HUES64 (cell line): Measurements from ENCODE around the gene IFT52.

ENCODE experiments used
- H3K27ac ChIP-seq: 2 replicates; pipeline ENCODE4 v1.7.0; 2013; ENCODE audit warnings: low read depth, low read length, inconsistent platforms
- H3K27me3 ChIP-seq: 2 replicates; pipeline ENCODE4 v1.6.1; 2013; ENCODE audit warnings: mild to moderate bottlenecking, low read length; ENCODE audit not compliant: insufficient read depth
- H3K36me3 ChIP-seq: 2 replicates; pipeline ENCODE4 v1.6.1; 2013; ENCODE audit warnings: mild to moderate bottlenecking, low read length; ENCODE audit not compliant: insufficient read depth
- H3K4me1 ChIP-seq: 2 replicates; pipeline ENCODE4 v1.6.1; 2013; ENCODE audit warnings: mild to moderate bottlenecking, low read length, moderate library complexity; ENCODE audit not compliant: insufficient read depth
- H3K4me3 ChIP-seq: 2 replicates; pipeline ENCODE4 v1.5.1; 2013; ENCODE audit warnings: mild to moderate bottlenecking, low read length, moderate library complexity
- H3K9ac ChIP-seq: 2 replicates; pipeline ENCODE4 v1.6.1; 2013; ENCODE audit warnings: mild to moderate bottlenecking, low read depth, low read length
- H3K9me3 ChIP-seq: 2 replicates; pipeline ENCODE4 v1.6.1; 2013; ENCODE audit warnings: low read depth, low read length; ENCODE audit not compliant: insufficient read depth
- WGBS: fragments of 150-250, 120-280 bp; methylation state at CpG from one replicate; pipeline ENCODE4 v1.1.7; 2013; ENCODE audit warnings: missing lambda C conversion rate; 5-methylcytosine and 5-hydroxymethylcytosine counted together

Gene IFT52

GRCh38 chr20:43695571-43695970, 104.8 kb downstream of the IFT52 start:
- 92% methylated on average over 8 of the region's 8 CpGs for WGBS
- Histone ChIP-seq H3K9me3 (no peaks in the 10 kb centered on the region), H3K27ac (no peak overlapping the region), H3K27me3 (no peaks in the 10 kb centered on the region), H3K9ac (no peak overlapping the region), H3K36me3 (peaks cover 72% of the 10 kb centered on the region), H3K4me3 (no peak overlapping the region), H3K4me1 (no peaks in the 10 kb centered on the region)
